ENCODE data around the gene SLCO3A1. TPM values are rescaled to one million over a fixed set of nuclear protein-coding genes. Genes with fewer than 3 reads are reported as not detected.

Gene SLCO3A1
- total and polyA plus RNA-seq, 2 of the 8 experiments (the other 6 are each of a cell fraction or from before 2014, with no cell fraction given) = 15.1 to 20.4 TPM

DNA sequence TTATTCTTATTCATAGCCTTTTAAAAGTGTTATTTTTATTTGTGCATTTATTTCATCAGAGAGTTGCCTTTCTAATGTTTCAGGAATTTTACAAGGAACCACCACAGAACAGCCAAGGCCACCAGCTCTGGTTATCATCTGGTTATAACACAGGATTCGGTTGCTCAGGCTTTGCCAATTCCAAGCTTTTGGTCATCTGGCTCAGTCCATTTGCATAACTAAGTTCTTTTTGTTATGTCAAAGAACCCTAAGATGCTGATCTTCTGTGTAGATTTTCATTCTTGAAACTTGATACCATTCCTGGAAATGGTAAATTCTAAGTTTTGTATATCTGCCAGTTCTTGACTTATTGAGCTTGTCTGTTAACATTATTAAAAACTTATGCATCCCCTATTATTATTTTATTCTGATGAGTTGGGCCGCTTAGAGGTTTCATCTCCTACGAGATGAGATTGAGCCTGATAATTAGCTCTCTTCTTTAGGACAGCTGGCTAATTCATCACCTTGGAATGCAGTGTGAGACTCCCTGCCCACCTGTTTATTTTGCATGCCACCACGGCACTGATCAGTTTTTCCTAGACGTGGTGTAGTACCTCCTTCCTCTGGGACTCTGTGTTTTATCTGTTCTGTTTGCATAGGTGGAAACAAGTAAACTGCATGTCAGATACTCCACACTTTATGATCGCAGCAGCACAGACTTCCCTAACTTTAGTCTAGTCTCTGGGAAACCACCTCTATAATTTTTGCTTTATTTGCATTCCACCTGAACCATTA lies 264.8 kb downstream of the SLCO3A1 start (continued):
- 0 out of 4 replicates have a peak, but pooled peaks of 1 of the 2 experiments have one; percentile 24 for TF ChIP-seq HDAC2 (IDR thresholded peaks at IDR 0.05; ENCODE audit: borderline replicate concordance in 1 of 2, low read depth in 2 of 2, low read length in 2 of 2)
- TF ChIP-seq ASH2L (IDR thresholded peaks at IDR 0.05; ENCODE audit: low read length) = peak; percentile 22
- TF ChIP-seq SIN3A (conservative IDR thresholded peaks at IDR 0.05 in 1 of 2, IDR thresholded peaks at IDR 0.05 in 1 of 2; ENCODE audit: low read depth in 1 of 2, low read length in 2 of 2) = no peak
- TF ChIP-seq TCF12 (IDR thresholded peaks at IDR 0.05; ENCODE audit: low read depth, low read length) = peak; percentile 70; the same call in 1 of the 2 replicates
- no peak for TF ChIP-seq EZH2 (IDR thresholded peaks at IDR 0.05; ENCODE audit: low read depth, low read length, severe bottlenecking)
- peak; percentile 86 for TF ChIP-seq TEAD4 (IDR thresholded peaks at IDR 0.05; ENCODE audit: low read depth, low read length)
- TF ChIP-seq, protein P1, sequence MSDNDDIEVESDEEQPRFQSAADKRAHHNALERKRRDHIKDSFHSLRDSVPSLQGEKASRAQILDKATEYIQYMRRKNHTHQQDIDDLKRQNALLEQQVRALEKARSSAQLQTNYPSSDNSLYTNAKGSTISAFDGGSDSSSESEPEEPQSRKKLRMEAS (IDR thresholded peaks at IDR 0.05) = no peak
- TF ChIP-seq CHD1 (IDR thresholded peaks at IDR 0.05; ENCODE audit: low read depth, low read length) = no peak
- TF ChIP-seq, protein P2, sequence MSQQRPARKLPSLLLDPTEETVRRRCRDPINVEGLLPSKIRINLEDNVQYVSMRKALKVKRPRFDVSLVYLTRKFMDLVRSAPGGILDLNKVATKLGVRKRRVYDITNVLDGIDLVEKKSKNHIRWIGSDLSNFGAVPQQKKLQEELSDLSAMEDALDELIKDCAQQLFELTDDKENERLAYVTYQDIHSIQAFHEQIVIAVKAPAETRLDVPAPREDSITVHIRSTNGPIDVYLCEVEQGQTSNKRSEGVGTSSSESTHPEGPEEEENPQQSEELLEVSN (IDR thresholded peaks at IDR 0.05) = no peak
- TF ChIP-seq FOSL1 (IDR thresholded peaks at IDR 0.05; ENCODE audit: insufficient read depth, low read depth, low read length) = no peak
- TF ChIP-seq BRCA1 (IDR thresholded peaks at IDR 0.05; ENCODE audit: low read depth, low read length) = no peak
